ENCODE measurements around the gene RAB15. TPM values are rescaled to one million over a fixed set of nuclear protein-coding genes. Genes with fewer than 3 reads are reported as not detected.
A peak's percentile ranks its signal among the peaks of the same experiment; 100 is the strongest.

RAB15 gene
- total and polyA plus RNA-seq, 9 of the 15 experiments (the other 6 are each of a cell fraction or from before 2014, with no cell fraction given): 0.09 to 0.30 (median 0.16) TPM; not detected in 2

GRCh38 chr14:64899958-64900357 lies 72.2 kb downstream of the RAB15 start (continued):
- TF ChIP-seq REST (IDR thresholded peaks at IDR 0.05; ENCODE audit: borderline replicate concordance) (no peak), REST (CRISPR knock-in tag; IDR thresholded peaks at IDR 0.05; ENCODE audit: low read depth) (no peak), EHMT2 (IDR thresholded peaks at IDR 0.05) (peak; percentile 69), HNRNPUL1 (IDR thresholded peaks at IDR 0.05; ENCODE audit: low read length) (no peak), ARID1B (IDR thresholded peaks at IDR 0.05) (peak; percentile 53), ZNF280A (IDR thresholded peaks at IDR 0.05; ENCODE audit: low read depth, partially characterized antibody) (no peak), RCOR1 (IDR thresholded peaks at IDR 0.05; ENCODE audit: borderline replicate concordance in 1 of 2, low read depth in 2 of 2, low read length in 2 of 2) (peak in 1 of 2 experiments; percentile 48; a peak in 1 of 4 replicates), CBFA2T3 (IDR thresholded peaks at IDR 0.05) (peak; percentile 38; the same call in 1 of the 2 replicates), MAFG (tag; conservative IDR thresholded peaks at IDR 0.05) (0 out of 2 replicates have a peak, but pooled peaks have one; percentile 10), SMARCA4 (IDR thresholded peaks at IDR 0.05) (peak; percentile 40; the same call in 1 of the 2 replicates), JUND (IDR thresholded peaks at IDR 0.05; ENCODE audit: borderline replicate concordance, low read depth, low read length) (peak; percentile 51; the same call in 1 of the 2 replicates), JUND (tag; IDR thresholded peaks at IDR 0.05; ENCODE audit: borderline replicate concordance, low read depth, low read length) (no peak; the same call in 2 of the 3 replicates), NFIC (IDR thresholded peaks at IDR 0.05) (peak; percentile 85), PML (IDR thresholded peaks at IDR 0.05; ENCODE audit: low read length) (no peak), HDAC1 (IDR thresholded peaks at IDR 0.05) (peak in 1 of 2 experiments; percentile 34; a peak in 1 of 4 replicates)
